K562 (cell line): ENCODE results near the gene ANK3.

ENCODE experiments used
- CTCF ChIP-seq, 3 experiments: IDR thresholded peaks in 2 of 3; conservative IDR thresholded peaks in 1 of 3; 2 replicates each; pipeline ENCODE4 v1.5.1; 2011 to 2012; ENCODE audit warnings: low read length in 3 of 3, mild to moderate bottlenecking in 3 of 3, control low read depth in 2 of 3, improper control_type of control experiment in 1 of 3, inconsistent platforms in 1 of 3, low read depth in 1 of 3, mixed read lengths in 1 of 3, moderate library complexity in 1 of 3; ENCODE audit not compliant: insufficient read depth in 2 of 3
- EZH2 ChIP-seq: IDR thresholded peaks from 2 replicates; pipeline ENCODE4 v1.6.1; 2012; ENCODE audit warnings: low read depth, mild to moderate bottlenecking, inconsistent platforms, low read length, borderline replicate concordance
- GABPA ChIP-seq: fragments of 200-800 bp; sonication (Bioruptor generic); conservative IDR thresholded peaks from 2 replicates; pipeline ENCODE4 v1.6.1; 2016; ENCODE audit warnings: low read depth, missing genetic modification characterization, missing compliant biosample characterization
- HMG20B ChIP-seq: fragments of 250-450 bp; sonication (Bioruptor Pico); IDR thresholded peaks from 2 replicates; pipeline ENCODE4 v1.5.0; 2021; ENCODE audit warnings: mild to moderate bottlenecking
- RAD21 ChIP-seq, 2 experiments: fragments of 250-450 bp in 1 of 2; fragments of 450-650 bp in 1 of 2; sonication (Bioruptor Pico) in 1 of 2; formaldehyde crosslinking in 1 of 2; IDR thresholded peaks in 1 of 2; conservative IDR thresholded peaks in 1 of 2; 2 replicates each; pipeline versions ENCODE4 v1.4.0 to v1.8.0; 2020 to 2022; ENCODE audit warnings: mild to moderate bottlenecking in 2 of 2, moderate library complexity in 1 of 2
- RCOR1 ChIP-seq, 2 experiments: IDR thresholded peaks; 2 replicates each; pipeline ENCODE4 v1.6.1; 2012; ENCODE audit warnings: low read depth in 2 of 2, low read length in 2 of 2, borderline replicate concordance in 1 of 2, improper control_type of control experiment in 1 of 2
- SP1 ChIP-seq: sonication (generic); formaldehyde crosslinking; IDR thresholded peaks from 2 replicates; pipeline ENCODE4 v1.8.1; 2022; ENCODE audit warnings: mild to moderate bottlenecking, missing genetic modification reagents
- ZFP36 ChIP-seq: fragments of 150-350 bp; IDR thresholded peaks from 2 replicates; pipeline ENCODE4 v1.6.1; 2018; ENCODE audit warnings: low read length, low read depth; ENCODE audit not compliant: partially characterized antibody
- ZNF644 ChIP-seq: fragments of 200-800 bp; sonication (Bioruptor generic); IDR thresholded peaks from 2 replicates; pipeline ENCODE4 v1.6.1; 2016; ENCODE audit warnings: low read depth, missing genetic modification characterization, missing compliant biosample characterization

GRCh38 chr10:60395711-60396110 lies 6.0 kb upstream of the ANK3 start:
- TF ChIP-seq RCOR1 (IDR thresholded peaks at IDR 0.05; ENCODE audit: borderline replicate concordance in 1 of 2, low read depth in 2 of 2, low read length in 2 of 2) (no peak), ZNF644 (tag) (no peak), CTCF (IDR thresholded peaks at IDR 0.05 in 2 of 3, conservative IDR thresholded peaks at IDR 0.05 in 1 of 3; ENCODE audit: insufficient read depth in 2 of 3, low read depth in 1 of 3, low read length in 3 of 3) (no peak), GABPA (no peak), SP1 (CRISPR knock-in tag) (no peak), RAD21 (CRISPR knock-in tag; conservative IDR thresholded peaks at IDR 0.05 in 1 of 2, IDR thresholded peaks at IDR 0.05 in 1 of 2) (no peak), ZFP36 (no peak), HMG20B (CRISPR knock-in tag) (no peak), EZH2 (no peak)
